Nephron (organoid): Measurements from ENCODE around the gene OXGR1.

Source experiments
- H3K27ac Mint-ChIP-seq, 3 experiments: 2 replicates each; pipeline ENCODE4 v1.8.0; 2020; ENCODE audit warnings: mixed read lengths in 3 of 3, mild to moderate bottlenecking in 2 of 3, moderate library complexity in 1 of 3
- H3K27me3 Mint-ChIP-seq: 2 replicates; pipeline ENCODE4 v1.8.0; 2021; ENCODE audit warnings: low read depth, mild to moderate bottlenecking, moderate library complexity, mixed read lengths
- H3K36me3 Mint-ChIP-seq: 2 replicates; pipeline ENCODE4 v1.8.0; 2020; ENCODE audit warnings: low read depth, mixed read lengths
- H3K4me1 Mint-ChIP-seq: 2 replicates; pipeline ENCODE4 v1.8.0; 2020; ENCODE audit warnings: mixed read lengths
- H3K4me3 Mint-ChIP-seq, 3 experiments: 2 replicates each; pipeline ENCODE4 v1.8.0; 2020; ENCODE audit warnings: mild to moderate bottlenecking in 3 of 3, mixed read lengths in 3 of 3, moderate library complexity in 2 of 3
- H3K9me3 Mint-ChIP-seq: 2 replicates; pipeline ENCODE4 v1.8.0; 2020; ENCODE audit warnings: mixed read lengths
- TF ChIP-seq, protein P1 (sequence below), 3 experiments: fragments of 200-600 bp; sonication (generic); IDR thresholded peaks; one replicate each; pipeline ENCODE4 v1.5.0; 2021; ENCODE audit warnings: antibody characterized with exemption in 3 of 3; ENCODE audit not compliant: unreplicated experiment in 3 of 3

OXGR1 gene

DNA sequence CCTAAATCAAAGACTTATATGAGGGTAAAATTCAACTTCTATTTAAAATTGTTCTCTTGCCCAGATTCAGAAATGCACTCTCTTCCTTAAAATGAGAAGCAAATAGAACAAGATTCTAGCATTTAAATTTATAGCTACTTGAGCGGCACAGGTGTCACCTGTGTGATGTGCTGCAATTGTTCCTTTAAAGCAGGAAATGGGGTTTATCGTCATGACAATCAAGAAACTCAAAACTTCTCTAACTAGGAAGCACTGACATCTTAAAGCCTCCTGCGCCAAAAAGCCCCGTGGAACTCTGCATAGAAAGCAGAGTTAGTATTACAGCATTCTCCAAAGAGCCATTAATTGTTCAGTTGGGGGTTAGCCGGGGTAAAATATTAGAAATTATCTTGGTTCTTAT is 2.6 kb upstream of the OXGR1 start:
- no peak overlapping the region for H3K4me3 Mint-ChIP-seq
- H3K36me3 Mint-ChIP-seq, result peaks cover 1% of the 10 kb centered on the region
- TF ChIP-seq, protein P1, sequence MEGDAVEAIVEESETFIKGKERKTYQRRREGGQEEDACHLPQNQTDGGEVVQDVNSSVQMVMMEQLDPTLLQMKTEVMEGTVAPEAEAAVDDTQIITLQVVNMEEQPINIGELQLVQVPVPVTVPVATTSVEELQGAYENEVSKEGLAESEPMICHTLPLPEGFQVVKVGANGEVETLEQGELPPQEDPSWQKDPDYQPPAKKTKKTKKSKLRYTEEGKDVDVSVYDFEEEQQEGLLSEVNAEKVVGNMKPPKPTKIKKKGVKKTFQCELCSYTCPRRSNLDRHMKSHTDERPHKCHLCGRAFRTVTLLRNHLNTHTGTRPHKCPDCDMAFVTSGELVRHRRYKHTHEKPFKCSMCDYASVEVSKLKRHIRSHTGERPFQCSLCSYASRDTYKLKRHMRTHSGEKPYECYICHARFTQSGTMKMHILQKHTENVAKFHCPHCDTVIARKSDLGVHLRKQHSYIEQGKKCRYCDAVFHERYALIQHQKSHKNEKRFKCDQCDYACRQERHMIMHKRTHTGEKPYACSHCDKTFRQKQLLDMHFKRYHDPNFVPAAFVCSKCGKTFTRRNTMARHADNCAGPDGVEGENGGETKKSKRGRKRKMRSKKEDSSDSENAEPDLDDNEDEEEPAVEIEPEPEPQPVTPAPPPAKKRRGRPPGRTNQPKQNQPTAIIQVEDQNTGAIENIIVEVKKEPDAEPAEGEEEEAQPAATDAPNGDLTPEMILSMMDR (IDR thresholded peaks at IDR 0.05; ENCODE audit: unreplicated experiment in 3 of 3), result no peak
- peaks cover 49% of the 10 kb centered on the region for H3K27me3 Mint-ChIP-seq
- H3K4me1 Mint-ChIP-seq, result peaks cover 12% of the 10 kb centered on the region
- H3K9me3 Mint-ChIP-seq, result peaks cover under 1% of the 10 kb centered on the region
- no peak overlapping the region for H3K27ac Mint-ChIP-seq

DNA sequence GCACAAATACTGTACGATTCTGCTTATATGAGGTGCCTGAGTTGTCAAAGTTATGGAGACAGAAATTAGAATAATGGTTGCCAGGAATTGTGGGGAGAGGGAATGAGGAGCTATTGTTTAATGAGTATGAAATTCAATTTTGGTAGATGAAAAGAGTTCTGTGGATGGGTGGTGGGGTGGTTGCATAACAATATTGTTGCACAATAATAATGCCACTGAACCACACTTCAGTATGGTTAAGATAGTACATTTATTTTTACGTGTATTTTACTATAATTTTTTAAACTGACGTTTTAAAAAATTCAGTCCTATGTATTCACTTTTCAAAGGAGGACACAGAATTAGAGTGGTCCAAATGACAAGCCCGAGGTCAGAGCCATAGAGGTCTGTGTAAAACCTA is 1.8 kb upstream of the OXGR1 start:
- Mint-ChIP-seq H3K27me3 (peaks cover 49% of the 10 kb centered on the region), H3K4me3 (no peak overlapping the region), H3K4me1 (peaks cover 12% of the 10 kb centered on the region), H3K27ac (no peak overlapping the region), H3K36me3 (peaks cover 6% of the 10 kb centered on the region), H3K9me3 (peaks cover 4% of the 10 kb centered on the region)
- TF ChIP-seq, protein P1 (IDR thresholded peaks at IDR 0.05; ENCODE audit: unreplicated experiment in 3 of 3), result no peak

DNA sequence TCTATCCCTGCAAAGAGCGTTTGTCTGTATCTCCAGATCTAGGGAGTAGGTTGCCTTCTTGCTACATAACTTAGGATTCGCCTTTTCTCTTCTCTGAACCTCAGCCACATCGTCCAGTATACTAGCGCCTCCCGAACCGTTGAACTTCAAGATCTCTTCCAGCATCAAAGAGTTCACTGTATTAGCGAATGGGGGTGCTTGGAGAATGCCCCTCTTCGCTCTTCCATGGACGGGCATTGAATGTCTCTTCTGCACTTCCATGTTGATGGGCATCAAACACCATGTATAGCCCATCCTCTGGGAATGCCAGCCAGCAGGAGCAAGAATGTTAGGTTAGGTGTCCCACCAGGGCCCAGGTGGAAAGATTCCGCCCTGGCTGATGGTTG is 575 bp upstream of the OXGR1 start:
- Mint-ChIP-seq H3K27ac (no peak overlapping the region), H3K4me3 (peak overlapping the region; percentile 82 to 88 (median 84)), H3K27me3 (peaks cover 48% of the 10 kb centered on the region), H3K9me3 (peaks cover 4% of the 10 kb centered on the region), H3K4me1 (peaks cover 12% of the 10 kb centered on the region), H3K36me3 (peaks cover 6% of the 10 kb centered on the region)
- TF ChIP-seq, protein P1 (IDR thresholded peaks at IDR 0.05; ENCODE audit: unreplicated experiment in 3 of 3), result no peak

DNA sequence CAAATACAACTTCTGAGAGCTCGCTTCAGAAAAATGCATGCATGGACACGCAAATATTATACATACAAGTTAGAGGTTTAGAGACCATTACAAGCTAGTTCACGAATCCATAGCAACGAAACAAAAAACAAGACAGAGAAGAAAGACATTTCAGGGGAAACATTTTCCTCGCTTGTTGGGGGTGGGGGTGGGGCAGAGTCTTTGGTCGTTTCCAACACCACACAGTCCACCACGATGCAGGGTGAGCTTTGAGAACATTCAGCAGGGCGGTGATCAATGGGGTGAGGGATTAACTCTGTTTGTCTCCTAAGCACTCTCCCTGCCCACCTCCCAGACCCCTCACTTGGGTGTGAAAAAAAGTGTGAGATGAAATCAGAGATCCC is 651 bp downstream of the OXGR1 start:
- Mint-ChIP-seq H3K4me1 (peaks cover 12% of the 10 kb centered on the region), H3K27ac (peak overlapping the region; percentile 4 to 69 (median 44)), H3K9me3 (peaks cover 4% of the 10 kb centered on the region), H3K36me3 (peaks cover 6% of the 10 kb centered on the region), H3K27me3 (peaks cover 48% of the 10 kb centered on the region), H3K4me3 (peak overlapping the region; percentile 76 to 84 (median 82))
- TF ChIP-seq, protein P1 (IDR thresholded peaks at IDR 0.05; ENCODE audit: unreplicated experiment in 3 of 3), result no peak

- Mint-ChIP-seq H3K9me3 (peaks cover 4% of the 10 kb centered on the region), H3K4me1 (peaks cover 12% of the 10 kb centered on the region), H3K27me3 (peaks cover 48% of the 10 kb centered on the region), H3K4me3 (no peak overlapping the region), H3K27ac (no peak overlapping the region), H3K36me3 (peaks cover 6% of the 10 kb centered on the region)
- TF ChIP-seq, protein P1 (IDR thresholded peaks at IDR 0.05; ENCODE audit: unreplicated experiment in 3 of 3), result no peak
Observed at GRCh38 chr13:96992633-96993032, 1.6 kb downstream of the OXGR1 start.

DNA sequence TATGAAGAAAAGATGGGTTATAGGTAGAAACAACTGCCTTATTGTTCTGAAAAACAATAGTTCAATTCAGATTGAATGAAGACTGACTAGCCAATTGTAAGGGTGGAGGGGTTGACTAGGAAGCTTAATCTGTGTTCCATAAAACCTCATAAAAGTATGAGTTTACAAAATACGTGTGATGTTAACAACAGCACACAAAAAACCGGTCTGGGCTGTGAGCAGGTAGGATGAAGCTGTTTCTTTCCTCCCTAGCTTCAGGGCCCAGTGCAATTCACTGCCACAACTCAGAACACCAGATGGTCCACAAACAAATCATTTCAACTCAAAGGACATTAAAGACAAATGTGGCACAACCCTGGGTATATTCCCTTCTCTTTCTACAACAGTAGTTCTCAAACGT is 3.2 kb downstream of the OXGR1 start:
- Mint-ChIP-seq H3K4me3 (no peak overlapping the region), H3K27ac (no peak overlapping the region)
- TF ChIP-seq, protein P1 (IDR thresholded peaks at IDR 0.05; ENCODE audit: unreplicated experiment in 3 of 3), result no peak

More for the DNA sequence above, 3.2 kb downstream of the OXGR1 start:
- peaks cover 6% of the 10 kb centered on the region for H3K36me3 Mint-ChIP-seq
- peaks cover 4% of the 10 kb centered on the region for H3K9me3 Mint-ChIP-seq
- peaks cover 37% of the 10 kb centered on the region for H3K27me3 Mint-ChIP-seq
- peaks cover 12% of the 10 kb centered on the region for H3K4me1 Mint-ChIP-seq
